ENCODE data around the gene AKAP17A. TPM values are rescaled to one million over a fixed set of nuclear protein-coding genes. Genes with fewer than 3 reads are reported as not detected.

Gene AKAP17A
- total and polyA plus RNA-seq, 2 of the 8 experiments (the other 6 are each of a cell fraction or from before 2014, with no cell fraction given): 14.0 to 41.2 TPM

DNA sequence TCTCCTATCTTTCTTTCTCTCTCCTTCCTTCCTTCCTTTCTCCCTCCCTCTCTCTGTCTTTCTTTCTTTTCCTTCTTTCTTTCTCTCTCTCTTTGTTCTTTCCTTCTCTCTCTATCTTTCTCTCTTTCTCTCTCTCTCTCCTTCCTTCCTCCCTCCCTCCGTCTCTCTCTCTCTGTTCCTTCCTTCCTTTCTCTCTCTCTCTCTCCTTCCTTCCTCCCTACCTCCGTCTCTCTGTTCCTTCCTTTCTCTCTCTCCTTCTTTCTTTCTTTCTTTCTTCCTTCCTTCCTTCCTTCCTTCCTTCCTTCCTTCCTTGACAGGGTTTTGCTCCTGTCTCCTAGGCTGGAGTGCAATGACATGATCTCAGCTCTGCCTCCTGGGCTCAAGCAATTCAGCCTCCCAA lies 30.2 kb upstream of the AKAP17A start:
- Histone ChIP-seq H3K27ac (ENCODE audit: low read depth, low read length) (no peak overlapping the region), H3K36me3 (ENCODE audit: control insufficient read depth in 2 of 4, insufficient read depth in 4 of 4, low read length in 3 of 4) (no peaks in the 10 kb centered on the region), H3K18ac (ENCODE audit: extremely low read depth, low read length) (no peak overlapping the region), H3K4ac (replicated peaks; ENCODE audit: insufficient read length, low read depth, low read length) (no peak overlapping the region), H3K14ac (ENCODE audit: insufficient read length) (no peak overlapping the region), H3K4me2 (ENCODE audit: insufficient read depth in 1 of 2, low read depth in 2 of 2, low read length in 2 of 2) (no peak overlapping the region), H3K79me2 (ENCODE audit: control insufficient read depth in 1 of 2, insufficient read depth in 2 of 2, low read length in 2 of 2) (no peaks in the 10 kb centered on the region), H3K23me2 (ENCODE audit: low read depth, low read length) (peaks cover 2% of the 10 kb centered on the region; the same call in 1 of the 2 replicates), H2AFZ (ENCODE audit: low read length) (no peak overlapping the region), H3K27me3 (replicated peaks in 1 of 4; ENCODE audit: control insufficient read depth in 3 of 4, extremely low read depth in 1 of 4, insufficient read depth in 3 of 4, low read length in 3 of 4) (no peaks in the 10 kb centered on the region), H4K5ac (ENCODE audit: insufficient read length, low read depth, low read length) (no peak overlapping the region), H3K4me3 (ENCODE audit: extremely low read depth in 1 of 4, insufficient read depth in 2 of 4, low read depth in 3 of 4, low read length in 4 of 4) (no peak overlapping the region), H4K8ac (ENCODE audit: extremely low read depth, insufficient read depth, low read length) (no peak overlapping the region), H3K79me1 (ENCODE audit: low read depth, low read length) (no peaks in the 10 kb centered on the region), H2BK120ac (replicated peaks; ENCODE audit: low read depth, low read length) (no peak overlapping the region), H2BK12ac (ENCODE audit: low read depth, low read length) (no peak overlapping the region), H2AK5ac (ENCODE audit: low read depth, low read length) (no peak overlapping the region), H2BK15ac (ENCODE audit: low read length) (no peak overlapping the region), H4K91ac (replicated peaks; ENCODE audit: insufficient read length, low read length) (no peak overlapping the region), H4K20me1 (replicated peaks in 1 of 2; ENCODE audit: control insufficient read depth in 1 of 2, insufficient read depth in 2 of 2, low read length in 2 of 2) (no peaks in the 10 kb centered on the region), H3K9ac (replicated peaks in 1 of 4; ENCODE audit: extremely low read depth in 1 of 4, low read depth in 3 of 4, low read length in 3 of 4) (no peak overlapping the region), H3K56ac (replicated peaks; ENCODE audit: insufficient read length, low read depth, low read length) (no peak overlapping the region), H3K4me1 (replicated peaks in 1 of 4; ENCODE audit: control insufficient read depth in 3 of 4, insufficient read depth in 4 of 4, low read length in 3 of 4) (no peaks in the 10 kb centered on the region), H3K9me3 (ENCODE audit: insufficient read depth in 2 of 2, low read depth in 1 of 2, low read length in 1 of 2) (no peaks in the 10 kb centered on the region), H2BK5ac (ENCODE audit: low read depth, low read length) (no peak overlapping the region), H2BK20ac (ENCODE audit: low read length) (no peak overlapping the region), H3K23ac (ENCODE audit: insufficient read length) (no peak overlapping the region)
- DNase-seq (ENCODE audit: low read depth in 1 of 2, low spot score in 2 of 2): no peak
- no peak for FAIRE-seq
- ChIA-PET CTCF (ENCODE audit: partially characterized antibody) (no interaction called here), POLR2A (ENCODE audit: partially characterized antibody) (no interaction called here)
- WGBS, 2 experiments (ENCODE audit: extremely low coverage in 1 of 2, insufficient coverage in 1 of 2, insufficient read length in 1 of 2, insufficient replicate concordance in 2 of 2, low coverage in 1 of 2, low lambda C conversion rate in 2 of 2, missing lambda C conversion rate in 1 of 2): 57% methylated on average over 2 of the region's 2 CpGs; no CpG with 5 or more reads in 1 of the 2 experiments
- TF ChIP-seq, protein P1, sequence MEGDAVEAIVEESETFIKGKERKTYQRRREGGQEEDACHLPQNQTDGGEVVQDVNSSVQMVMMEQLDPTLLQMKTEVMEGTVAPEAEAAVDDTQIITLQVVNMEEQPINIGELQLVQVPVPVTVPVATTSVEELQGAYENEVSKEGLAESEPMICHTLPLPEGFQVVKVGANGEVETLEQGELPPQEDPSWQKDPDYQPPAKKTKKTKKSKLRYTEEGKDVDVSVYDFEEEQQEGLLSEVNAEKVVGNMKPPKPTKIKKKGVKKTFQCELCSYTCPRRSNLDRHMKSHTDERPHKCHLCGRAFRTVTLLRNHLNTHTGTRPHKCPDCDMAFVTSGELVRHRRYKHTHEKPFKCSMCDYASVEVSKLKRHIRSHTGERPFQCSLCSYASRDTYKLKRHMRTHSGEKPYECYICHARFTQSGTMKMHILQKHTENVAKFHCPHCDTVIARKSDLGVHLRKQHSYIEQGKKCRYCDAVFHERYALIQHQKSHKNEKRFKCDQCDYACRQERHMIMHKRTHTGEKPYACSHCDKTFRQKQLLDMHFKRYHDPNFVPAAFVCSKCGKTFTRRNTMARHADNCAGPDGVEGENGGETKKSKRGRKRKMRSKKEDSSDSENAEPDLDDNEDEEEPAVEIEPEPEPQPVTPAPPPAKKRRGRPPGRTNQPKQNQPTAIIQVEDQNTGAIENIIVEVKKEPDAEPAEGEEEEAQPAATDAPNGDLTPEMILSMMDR (IDR thresholded peaks at IDR 0.05; ENCODE audit: control extremely low read depth in 1 of 3, insufficient read depth in 1 of 3, low read depth in 1 of 3, low read length in 3 of 3): no peak
- TF ChIP-seq FOSL1 (IDR thresholded peaks at IDR 0.05; ENCODE audit: insufficient read depth, low read depth, low read length) (no peak), SP2 (IDR thresholded peaks at IDR 0.05; ENCODE audit: low read length) (no peak), RFX5 (IDR thresholded peaks at IDR 0.05; ENCODE audit: borderline replicate concordance, low read depth, low read length) (no peak), KDM1A (IDR thresholded peaks at IDR 0.05; ENCODE audit: borderline replicate concordance, low read length) (no peak), PHF8 (conservative IDR thresholded peaks at IDR 0.05; ENCODE audit: low read depth, low read length) (no peak), CHD2 (IDR thresholded peaks at IDR 0.05; ENCODE audit: low read length) (no peak), RBBP5 (IDR thresholded peaks at IDR 0.05; ENCODE audit: borderline replicate concordance, low read depth, low read length) (no peak), HDAC2 (IDR thresholded peaks at IDR 0.05; ENCODE audit: borderline replicate concordance in 1 of 2, low read depth in 2 of 2, low read length in 2 of 2) (no peak), ASH2L (IDR thresholded peaks at IDR 0.05; ENCODE audit: low read length) (no peak)
- TF ChIP-seq, protein P2, sequence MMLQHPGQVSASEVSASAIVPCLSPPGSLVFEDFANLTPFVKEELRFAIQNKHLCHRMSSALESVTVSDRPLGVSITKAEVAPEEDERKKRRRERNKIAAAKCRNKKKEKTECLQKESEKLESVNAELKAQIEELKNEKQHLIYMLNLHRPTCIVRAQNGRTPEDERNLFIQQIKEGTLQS (IDR thresholded peaks at IDR 0.05; ENCODE audit: insufficient read depth, low read depth, low read length): no peak

All from H1 (cell line).